K562 (cell line): Measurements from ENCODE around the gene NDUFV3. TPM values are rescaled to one million over a fixed set of nuclear protein-coding genes. Genes with fewer than 3 reads are reported as not detected.

ENCODE experiments used
- CCAR2 ChIP-seq: fragments of 200-400 bp; formaldehyde crosslinking; IDR thresholded peaks from 2 replicates; pipeline ENCODE4 v1.6.1; 2017; ENCODE audit warnings: mild to moderate bottlenecking, low read depth, low read length
- CHD1 ChIP-seq: fragments of 200-600 bp; sonication (generic); IDR thresholded peaks from one replicate; pipeline ENCODE4 v1.6.1; 2012; ENCODE audit warnings: mild to moderate bottlenecking, moderate library complexity, low read length, inconsistent platforms
- E2F4 ChIP-seq: sonication (generic); formaldehyde crosslinking; IDR thresholded peaks from 2 replicates; pipeline ENCODE4 v1.8.0; 2022; ENCODE audit warnings: mild to moderate bottlenecking, low read depth, missing genetic modification reagents
- HMG20A ChIP-seq: fragments of 450-650 bp; formaldehyde crosslinking; conservative IDR thresholded peaks from 2 replicates; pipeline ENCODE4 v1.4.0; 2020; ENCODE audit warnings: mild to moderate bottlenecking, mixed read lengths
- HNRNPL ChIP-seq: fragments of 200-400 bp; formaldehyde crosslinking; IDR thresholded peaks from 2 replicates; pipeline ENCODE4 v1.6.1; 2017; ENCODE audit warnings: low read depth, mild to moderate bottlenecking, low read length
- IFI16 ChIP-seq: fragments of 250-450 bp; sonication (Bioruptor Pico); IDR thresholded peaks from 2 replicates; pipeline ENCODE4 v2.1.2; 2022; ENCODE audit warnings: mild to moderate bottlenecking, inconsistent platforms
- JUN ChIP-seq, 2 experiments: sonication (generic) in 1 of 2; formaldehyde crosslinking in 1 of 2; IDR thresholded peaks; 2 replicates each; pipeline versions ENCODE4 v1.6.1 to v1.8.0; 2012 to 2022; ENCODE audit warnings: borderline replicate concordance in 2 of 2, mild to moderate bottlenecking in 2 of 2, improper control_type of control experiment in 1 of 2, low read depth in 1 of 2, low read length in 1 of 2, missing genetic modification reagents in 1 of 2
- KDM5B ChIP-seq: fragments of 200-600 bp; sonication (generic); IDR thresholded peaks from 2 replicates; pipeline ENCODE4 v1.6.1; 2012; ENCODE audit warnings: low read depth, mild to moderate bottlenecking, moderate library complexity, low read length, control low read depth, inconsistent platforms; ENCODE audit not compliant: insufficient replicate concordance
- KLF10 ChIP-seq: fragments of 250-450 bp; sonication (Bioruptor Pico); IDR thresholded peaks from 2 replicates; pipeline ENCODE4 v1.6.1; 2021; ENCODE audit warnings: matching md5 sums
- NCOA6 ChIP-seq: fragments of 450-650 bp; IDR thresholded peaks from 2 replicates; pipeline ENCODE4 v1.6.1; 2017; ENCODE audit warnings: mild to moderate bottlenecking
- OTX1 ChIP-seq: fragments of 450-650 bp; formaldehyde crosslinking; IDR thresholded peaks from 2 replicates; pipeline ENCODE4 v1.4.0; 2022; ENCODE audit warnings: mild to moderate bottlenecking
- SUPT5H ChIP-seq: fragments of 450-650 bp; IDR thresholded peaks from 2 replicates; pipeline ENCODE4 v1.6.1; 2016
- TCFL5 ChIP-seq: fragments of 250-450 bp; sonication (Bioruptor Pico); conservative IDR thresholded peaks from 2 replicates; pipeline ENCODE4 v1.6.1; 2021; ENCODE audit warnings: mild to moderate bottlenecking, moderate library complexity, matching md5 sums
- TEAD1 ChIP-seq, 2 experiments: fragments of 450-650 bp in 1 of 2; sonication (generic) in 1 of 2; formaldehyde crosslinking; IDR thresholded peaks; 2 replicates each; pipeline versions ENCODE4 v1.4.0 to v1.8.0; 2020 to 2022; ENCODE audit warnings: mild to moderate bottlenecking in 2 of 2, missing genetic modification reagents in 1 of 2
- USF1 ChIP-seq: sonication (generic); formaldehyde crosslinking; IDR thresholded peaks from 2 replicates; pipeline ENCODE4 v1.9.0; 2022; ENCODE audit warnings: mild to moderate bottlenecking, missing genetic modification reagents
- ZBTB49 ChIP-seq: sonication (generic); formaldehyde crosslinking; IDR thresholded peaks from 2 replicates; pipeline ENCODE4 v1.8.0; 2022; ENCODE audit warnings: missing genetic modification reagents, mild to moderate bottlenecking, borderline replicate concordance
- ZNF143 ChIP-seq: sonication (generic); formaldehyde crosslinking; IDR thresholded peaks from 2 replicates; pipeline ENCODE4 v1.9.0; 2022; ENCODE audit warnings: mild to moderate bottlenecking, missing genetic modification reagents
- ZNF165 ChIP-seq: fragments of 250-450 bp; sonication (Bioruptor Pico); IDR thresholded peaks from 2 replicates; pipeline ENCODE4 v1.4.0; 2020; ENCODE audit warnings: borderline replicate concordance
- ZNF347 ChIP-seq: fragments of 450-650 bp; formaldehyde crosslinking; IDR thresholded peaks from 2 replicates; pipeline ENCODE4 v1.4.0; 2020; ENCODE audit warnings: low read depth, mild to moderate bottlenecking, moderate library complexity
- ZNF395 ChIP-seq: fragments of 200-800 bp; sonication (Bioruptor generic); IDR thresholded peaks from 2 replicates; pipeline ENCODE4 v1.6.1; 2017; ENCODE audit warnings: missing genetic modification characterization, missing compliant biosample characterization
- ZNF586 ChIP-seq: fragments of 450-650 bp; formaldehyde crosslinking; conservative IDR thresholded peaks from 2 replicates; pipeline ENCODE4 v1.4.0; 2020; ENCODE audit warnings: mild to moderate bottlenecking, moderate library complexity
- polyA plus RNA-seq, 8 experiments: library from polyadenylated mRNA; depleted of rRNA in 4 of 8; stranded (reverse) in 5 of 8; unstranded in 3 of 8; fragments of >200 nt; fragmentation: Nextera tagmentation in 2 of 8; fragmentation: Illumina TruSeq in 1 of 8; extraction: Ambion mirVana in 2 of 8; extraction: Trizol in 1 of 8; gene quantifications; 2 replicates each; pipeline versions ENCODE4 v1.2.1 to v1.2.3, GENCODE V29; 2011 to 2014; ENCODE audit warnings: inconsistent platforms in 1 of 8, missing spikeins in 1 of 8
- total RNA-seq, 7 experiments: library from RNA; depleted of rRNA in 6 of 7; stranded (reverse); fragments of >200 nt in 6 of 7; fragmentation: Illumina TruSeq in 2 of 7; extraction: Trizol in 2 of 7; gene quantifications; 2 replicates each; pipeline versions ENCODE4 v1.2.1 to v1.2.3, GENCODE V29; 2011 to 2021; ENCODE audit warnings: low replicate concordance in 1 of 7

Gene NDUFV3
- total and polyA plus RNA-seq, 9 of the 15 experiments (the other 6 are each of a cell fraction or from before 2014, with no cell fraction given) = 19.1 to 87.8 (median 74.3) TPM

- TF ChIP-seq USF1 (CRISPR knock-in tag) (no peak), CHD1 (no peak), E2F4 (CRISPR knock-in tag) (no peak), IFI16 (no peak), JUN (IDR thresholded peaks at IDR 0.05; ENCODE audit: borderline replicate concordance, low read depth, low read length) (no peak; the same call in 1 of the 2 replicates), JUN (CRISPR knock-in tag; IDR thresholded peaks at IDR 0.05; ENCODE audit: borderline replicate concordance) (no peak), TCFL5 (CRISPR knock-in tag) (no peak), NCOA6 (no peak; the same call in 1 of the 2 replicates), OTX1 (peak; percentile 94), CCAR2 (no peak), KDM5B (peak; percentile 53), ZNF395 (CRISPR knock-in tag) (no peak), ZBTB49 (CRISPR knock-in tag) (no peak), ZNF143 (CRISPR knock-in tag) (no peak), ZNF586 (CRISPR knock-in tag) (no peak), HNRNPL (no peak), TEAD1 (CRISPR knock-in tag; IDR thresholded peaks at IDR 0.05) (no peak; a peak in 1 of 4 replicates), ZNF347 (CRISPR knock-in tag) (no peak), ZNF165 (CRISPR knock-in tag) (no peak), KLF10 (no peak), SUPT5H (peak; percentile 84), HMG20A (CRISPR knock-in tag) (no peak)
These were observed 30.7 kb downstream of the NDUFV3 start (continued) for GRCh38 chr21:42923553-42924432.
